Activated naive CD8-positive, alpha-beta T cell (primary cell): Measurements from ENCODE around the gene PTPRN2.

ENCODE experiments used
- H3K27ac Mint-ChIP-seq: one replicate; pipeline ENCODE4 v1.8.0; 2021; ENCODE audit warnings: mixed read lengths
- H3K27me3 Mint-ChIP-seq: one replicate; pipeline ENCODE4 v1.8.0; 2021; ENCODE audit warnings: mixed read lengths
- H3K36me3 Mint-ChIP-seq: one replicate; pipeline ENCODE4 v1.8.0; 2021; ENCODE audit warnings: mixed read lengths
- H3K4me1 Mint-ChIP-seq: one replicate; pipeline ENCODE4 v1.8.0; 2021; ENCODE audit warnings: low read depth, mixed read lengths
- H3K4me3 Mint-ChIP-seq: one replicate; pipeline ENCODE4 v1.8.0; 2021; ENCODE audit warnings: mild to moderate bottlenecking, mixed read lengths
- H3K9me3 Mint-ChIP-seq: one replicate; pipeline ENCODE4 v1.8.0; 2021; ENCODE audit warnings: low read depth, mixed read lengths

The PTPRN2 gene

GRCh38 chr7:157654350-157654749, 933.3 kb downstream of the PTPRN2 start:
- Mint-ChIP-seq H3K4me3 (no peak overlapping the region), H3K9me3 (no peaks in the 10 kb centered on the region), H3K27ac (no peak overlapping the region), H3K36me3 (no peaks in the 10 kb centered on the region), H3K27me3 (no peaks in the 10 kb centered on the region), H3K4me1 (peaks cover 4% of the 10 kb centered on the region)

DNA sequence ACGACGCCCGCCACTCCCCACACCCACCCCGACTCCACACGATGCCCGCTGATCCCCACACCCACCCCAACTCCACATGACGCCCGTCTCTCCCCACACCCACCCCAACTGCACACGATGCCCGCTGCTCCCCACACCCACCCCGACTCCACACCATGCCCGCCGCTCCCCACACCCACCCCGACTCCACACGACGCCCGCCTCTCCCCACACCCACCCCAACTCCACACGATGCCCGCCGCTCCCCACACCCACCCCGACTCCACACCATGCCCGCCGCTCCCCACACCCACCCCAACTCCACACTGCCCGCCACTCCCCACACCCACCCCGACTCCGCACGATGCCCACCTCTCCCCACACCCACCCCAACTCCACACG, 933.8 kb downstream of the PTPRN2 start:
- H3K4me3 Mint-ChIP-seq: no peak overlapping the region
- no peaks in the 10 kb centered on the region for H3K9me3 Mint-ChIP-seq
- peaks cover 4% of the 10 kb centered on the region for H3K4me1 Mint-ChIP-seq
- H3K27ac Mint-ChIP-seq: no peak overlapping the region
- no peaks in the 10 kb centered on the region for H3K27me3 Mint-ChIP-seq
- no peaks in the 10 kb centered on the region for H3K36me3 Mint-ChIP-seq

DNA sequence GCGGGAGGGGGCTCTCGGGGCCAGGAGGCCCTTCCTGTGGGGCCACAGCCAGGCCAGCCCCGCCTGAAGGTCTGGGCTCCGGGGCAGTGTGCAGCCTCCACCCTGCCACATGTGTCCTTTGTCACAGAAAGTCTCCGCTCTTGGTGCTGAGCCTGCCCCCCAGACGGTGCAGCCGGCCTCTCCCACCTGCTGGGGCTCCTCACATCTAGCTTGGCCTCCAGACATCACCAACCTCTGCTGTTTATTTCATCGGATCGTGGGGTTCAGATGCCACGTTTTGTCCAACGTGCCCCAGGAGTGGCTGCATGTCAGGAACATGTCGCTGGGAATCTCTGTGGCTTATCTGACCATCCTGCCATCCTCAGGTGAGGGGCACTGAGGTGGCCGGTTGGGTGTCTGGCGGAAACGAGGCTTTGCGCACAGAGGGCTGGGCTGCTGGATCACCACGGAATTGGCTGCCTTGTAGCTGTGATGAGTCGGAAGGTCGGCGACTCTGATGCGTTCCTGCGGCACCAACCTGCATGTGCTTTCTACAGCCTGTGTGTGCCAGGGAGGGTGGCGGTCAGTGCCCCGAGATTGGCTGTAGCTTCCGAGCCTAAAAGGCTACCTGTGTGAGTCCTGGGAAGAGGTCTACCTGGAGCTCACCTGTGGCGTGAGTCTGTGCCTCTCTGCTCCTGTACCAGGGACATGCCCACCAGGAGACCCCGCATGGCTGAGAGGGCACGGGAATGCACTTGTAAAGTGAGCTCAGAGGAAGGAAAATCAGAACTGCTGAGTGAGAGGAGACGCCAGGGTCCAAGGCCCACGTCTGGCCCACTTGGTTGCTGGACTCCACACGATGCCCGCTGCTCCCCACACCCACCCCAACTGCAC, 934.4 kb downstream of the PTPRN2 start:
- H3K36me3 Mint-ChIP-seq: no peaks in the 10 kb centered on the region
- no peak overlapping the region for H3K4me3 Mint-ChIP-seq
- H3K27ac Mint-ChIP-seq: no peak overlapping the region

DNA sequence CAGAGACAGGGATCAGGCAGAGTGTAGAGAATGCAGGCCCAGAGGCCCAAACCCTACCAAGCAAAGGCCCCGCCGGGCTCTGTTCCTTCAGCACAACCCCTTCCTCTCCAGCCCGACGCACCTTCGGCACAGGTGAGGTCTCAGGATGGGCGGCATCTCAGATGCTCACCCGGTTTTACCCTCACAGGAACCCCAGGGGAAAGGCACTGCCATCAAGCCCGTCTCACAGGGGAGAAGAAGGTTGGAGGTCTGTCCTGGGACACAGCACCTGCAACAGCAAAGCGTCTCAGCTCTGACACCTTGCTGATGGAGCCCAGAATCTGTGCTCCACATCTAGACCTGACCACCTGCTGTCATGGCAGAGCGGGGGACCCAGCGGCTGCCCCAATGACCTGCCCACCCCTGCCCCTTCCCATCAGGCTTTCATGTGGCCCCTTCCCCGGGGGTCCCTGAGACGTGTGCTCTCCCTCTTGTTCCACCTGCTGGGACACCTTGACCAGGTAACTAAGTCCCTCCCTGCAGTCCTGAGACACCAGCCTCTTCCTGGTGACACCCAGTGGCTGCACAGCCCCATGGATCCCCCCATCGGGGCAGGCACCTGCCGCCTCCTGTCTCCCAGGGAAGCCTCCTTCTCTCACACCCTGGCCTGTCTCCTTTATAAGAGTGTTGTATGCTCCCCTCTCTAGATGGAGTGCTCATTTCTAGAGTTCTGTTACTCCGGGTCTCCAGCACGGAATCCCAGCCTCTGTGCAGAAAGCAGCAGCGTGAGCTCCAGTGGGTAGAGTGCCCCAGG, 935.3 kb downstream of the PTPRN2 start:
- no peak overlapping the region for H3K27ac Mint-ChIP-seq
- H3K9me3 Mint-ChIP-seq: no peaks in the 10 kb centered on the region
- H3K4me1 Mint-ChIP-seq: no peaks in the 10 kb centered on the region
- no peaks in the 10 kb centered on the region for H3K36me3 Mint-ChIP-seq
- no peak overlapping the region for H3K4me3 Mint-ChIP-seq
- H3K27me3 Mint-ChIP-seq: no peaks in the 10 kb centered on the region

More for the DNA sequence above, 934.4 kb downstream of the PTPRN2 start:
- H3K9me3 Mint-ChIP-seq: no peaks in the 10 kb centered on the region
- no peaks in the 10 kb centered on the region for H3K27me3 Mint-ChIP-seq
- H3K4me1 Mint-ChIP-seq: no peaks in the 10 kb centered on the region

- Mint-ChIP-seq H3K4me3 (no peak overlapping the region), H3K4me1 (no peaks in the 10 kb centered on the region), H3K27ac (no peak overlapping the region), H3K36me3 (no peaks in the 10 kb centered on the region), H3K9me3 (no peaks in the 10 kb centered on the region), H3K27me3 (no peaks in the 10 kb centered on the region)
These were observed 936.1 kb downstream of the PTPRN2 start for GRCh38 chr7:157651366-157652160.

DNA sequence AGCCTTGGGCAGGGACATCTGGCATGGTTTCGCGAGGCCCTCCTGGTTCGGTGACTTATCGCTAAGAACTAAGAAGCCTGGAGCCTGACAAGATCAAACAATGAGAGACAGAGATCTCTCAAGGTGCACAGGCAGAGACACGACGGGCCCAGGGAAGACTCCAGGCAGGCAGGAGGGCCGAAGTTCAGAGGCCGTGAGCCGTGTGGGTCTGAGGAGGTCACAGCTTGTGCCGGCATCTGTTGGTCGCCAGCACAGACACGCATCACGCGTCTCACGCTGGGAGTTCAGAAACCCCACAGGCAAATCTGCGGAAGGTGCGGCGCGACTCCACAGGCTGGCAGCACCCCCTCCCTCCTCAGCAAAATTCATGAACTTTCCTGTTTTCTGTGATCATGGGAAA, 936.8 kb downstream of the PTPRN2 start:
- Mint-ChIP-seq H3K4me1 (no peaks in the 10 kb centered on the region), H3K27me3 (no peaks in the 10 kb centered on the region), H3K9me3 (no peaks in the 10 kb centered on the region), H3K4me3 (no peak overlapping the region), H3K36me3 (no peaks in the 10 kb centered on the region), H3K27ac (no peak overlapping the region)

- no peak overlapping the region for H3K27ac Mint-ChIP-seq
- no peaks in the 10 kb centered on the region for H3K4me1 Mint-ChIP-seq
- no peaks in the 10 kb centered on the region for H3K9me3 Mint-ChIP-seq
- H3K4me3 Mint-ChIP-seq: no peak overlapping the region
- no peaks in the 10 kb centered on the region for H3K27me3 Mint-ChIP-seq
- no peaks in the 10 kb centered on the region for H3K36me3 Mint-ChIP-seq
These were observed 937.4 kb downstream of the PTPRN2 start for GRCh38 chr7:157650131-157650631.

GRCh38 chr7:157646551-157646950, 941.1 kb downstream of the PTPRN2 start:
- no peaks in the 10 kb centered on the region for H3K27me3 Mint-ChIP-seq
- no peak overlapping the region for H3K4me3 Mint-ChIP-seq
- no peaks in the 10 kb centered on the region for H3K4me1 Mint-ChIP-seq
- H3K36me3 Mint-ChIP-seq: no peaks in the 10 kb centered on the region
- no peak overlapping the region for H3K27ac Mint-ChIP-seq
- no peaks in the 10 kb centered on the region for H3K9me3 Mint-ChIP-seq

GRCh38 chr7:157645539-157645938, 942.1 kb downstream of the PTPRN2 start:
- no peak overlapping the region for H3K27ac Mint-ChIP-seq
- no peaks in the 10 kb centered on the region for H3K27me3 Mint-ChIP-seq
- H3K36me3 Mint-ChIP-seq: no peaks in the 10 kb centered on the region
- no peaks in the 10 kb centered on the region for H3K4me1 Mint-ChIP-seq
- no peak overlapping the region for H3K4me3 Mint-ChIP-seq
- no peaks in the 10 kb centered on the region for H3K9me3 Mint-ChIP-seq

DNA sequence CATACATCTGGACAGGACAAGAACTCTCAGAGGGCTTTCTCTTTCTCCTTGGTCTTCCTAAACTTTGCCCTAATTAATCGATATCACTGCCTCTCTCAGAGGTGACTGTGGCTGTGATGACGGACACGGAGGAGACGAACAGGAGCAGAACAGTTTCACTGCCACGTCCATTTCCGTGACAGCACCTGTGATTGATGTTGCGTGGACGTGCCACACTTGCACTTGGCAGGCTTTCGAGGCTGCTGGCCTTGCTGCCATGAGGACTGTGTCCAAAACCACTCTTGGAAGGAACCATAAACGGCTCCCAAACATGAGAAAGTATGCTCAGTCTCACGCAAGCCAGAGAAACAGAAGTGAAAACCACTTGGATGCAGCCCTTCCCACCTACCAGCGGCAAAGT, 942.7 kb downstream of the PTPRN2 start:
- Mint-ChIP-seq H3K27me3 (no peaks in the 10 kb centered on the region), H3K9me3 (peaks cover 4% of the 10 kb centered on the region), H3K27ac (no peak overlapping the region), H3K4me1 (no peaks in the 10 kb centered on the region), H3K4me3 (no peak overlapping the region), H3K36me3 (peaks cover 3% of the 10 kb centered on the region)

DNA sequence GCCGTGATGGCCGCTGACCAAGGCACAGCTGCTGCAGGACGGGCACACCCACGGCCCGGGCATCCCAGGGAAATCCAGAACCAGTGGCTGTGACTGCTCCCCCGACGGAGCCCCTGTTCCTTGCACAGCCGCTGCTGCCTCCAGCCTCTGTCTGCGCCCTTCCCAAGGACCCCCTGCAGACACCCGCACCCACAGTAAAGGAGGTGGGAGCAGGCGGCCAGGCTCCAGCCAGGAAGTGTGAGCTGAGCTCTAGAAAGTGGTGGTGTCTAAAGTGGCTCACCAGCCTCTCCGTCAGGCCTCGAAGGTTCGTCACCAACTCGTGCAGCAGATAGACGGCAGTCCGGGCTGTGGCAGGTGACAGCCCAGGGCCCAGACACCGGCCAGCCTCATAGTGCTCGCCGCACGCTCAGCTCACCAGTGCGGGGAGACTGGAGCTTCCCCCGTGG, 944.1 kb downstream of the PTPRN2 start:
- Mint-ChIP-seq H3K9me3 (peaks cover 6% of the 10 kb centered on the region), H3K4me1 (no peaks in the 10 kb centered on the region), H3K36me3 (peaks cover 5% of the 10 kb centered on the region), H3K27ac (no peak overlapping the region), H3K4me3 (no peak overlapping the region), H3K27me3 (no peaks in the 10 kb centered on the region)

- peaks cover 6% of the 10 kb centered on the region for H3K9me3 Mint-ChIP-seq
- no peak overlapping the region for H3K4me3 Mint-ChIP-seq
- H3K27me3 Mint-ChIP-seq: peaks cover 2% of the 10 kb centered on the region
- no peak overlapping the region for H3K27ac Mint-ChIP-seq
- peaks cover 5% of the 10 kb centered on the region for H3K36me3 Mint-ChIP-seq
- no peaks in the 10 kb centered on the region for H3K4me1 Mint-ChIP-seq
These were observed 945.8 kb downstream of the PTPRN2 start for GRCh38 chr7:157641866-157642265.

GRCh38 chr7:157640144-157640543, 947.5 kb downstream of the PTPRN2 start:
- Mint-ChIP-seq H3K9me3 (peaks cover 6% of the 10 kb centered on the region), H3K27ac (no peak overlapping the region), H3K4me1 (no peaks in the 10 kb centered on the region), H3K36me3 (peaks cover 5% of the 10 kb centered on the region), H3K27me3 (peaks cover 5% of the 10 kb centered on the region), H3K4me3 (no peak overlapping the region)

DNA sequence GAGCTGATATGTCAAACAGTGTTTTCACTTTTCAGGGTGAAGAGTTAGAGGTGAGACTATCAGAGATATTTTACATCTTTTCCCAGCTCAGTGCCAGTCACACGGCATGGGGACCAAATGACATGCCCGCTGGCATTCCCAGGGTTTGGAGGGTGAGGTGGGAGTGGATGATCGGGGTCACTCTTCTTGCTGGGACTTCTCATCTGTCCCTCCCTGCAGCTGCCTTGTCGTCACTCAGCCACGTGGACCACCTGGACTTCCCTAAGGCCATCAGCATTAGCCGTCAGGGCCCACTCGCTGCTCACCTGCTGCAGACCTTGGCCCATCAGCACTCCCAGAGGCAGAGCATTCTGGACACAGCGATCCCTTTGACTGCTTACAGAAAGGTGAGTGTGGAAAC, 949.1 kb downstream of the PTPRN2 start:
- Mint-ChIP-seq H3K27ac (no peak overlapping the region), H3K36me3 (peaks cover 5% of the 10 kb centered on the region), H3K9me3 (peaks cover 6% of the 10 kb centered on the region), H3K4me3 (no peak overlapping the region), H3K27me3 (peaks cover 8% of the 10 kb centered on the region), H3K4me1 (no peaks in the 10 kb centered on the region)
